Suprapubic skin (tissue), 4 donors: ENCODE results near the gene DEXI.

ENCODE experiments used
- EP300 ChIP-seq: sonication (generic); formaldehyde crosslinking; IDR thresholded peaks from one replicate; pipeline ENCODE4 v1.6.1; 2017; ENCODE audit warnings: antibody characterized with exemption
- POLR2A ChIP-seq, 2 donors: fragments of 450-650 bp; IDR thresholded peaks; one replicate each; pipeline ENCODE4 v1.6.1; 2017; ENCODE audit warnings: antibody characterized with exemption in 2 of 2, mild to moderate bottlenecking in 2 of 2, moderate library complexity in 2 of 2
- POLR2AphosphoS5 ChIP-seq, 3 donors: sonication (generic); formaldehyde crosslinking; IDR thresholded peaks; one replicate each; pipeline ENCODE4 v1.6.1; 2017; ENCODE audit warnings: antibody characterized with exemption in 3 of 3
- TF ChIP-seq, protein P1 (sequence below), 2 donors: fragments of 200-600 bp in 1 of 2; fragments of 450-650 bp in 1 of 2; sonication (generic) in 1 of 2; IDR thresholded peaks; one replicate each; pipeline ENCODE4 v1.5.1; 2016 to 2019; ENCODE audit warnings: antibody characterized with exemption in 2 of 2, mild to moderate bottlenecking in 1 of 2, moderate library complexity in 1 of 2

DNA sequence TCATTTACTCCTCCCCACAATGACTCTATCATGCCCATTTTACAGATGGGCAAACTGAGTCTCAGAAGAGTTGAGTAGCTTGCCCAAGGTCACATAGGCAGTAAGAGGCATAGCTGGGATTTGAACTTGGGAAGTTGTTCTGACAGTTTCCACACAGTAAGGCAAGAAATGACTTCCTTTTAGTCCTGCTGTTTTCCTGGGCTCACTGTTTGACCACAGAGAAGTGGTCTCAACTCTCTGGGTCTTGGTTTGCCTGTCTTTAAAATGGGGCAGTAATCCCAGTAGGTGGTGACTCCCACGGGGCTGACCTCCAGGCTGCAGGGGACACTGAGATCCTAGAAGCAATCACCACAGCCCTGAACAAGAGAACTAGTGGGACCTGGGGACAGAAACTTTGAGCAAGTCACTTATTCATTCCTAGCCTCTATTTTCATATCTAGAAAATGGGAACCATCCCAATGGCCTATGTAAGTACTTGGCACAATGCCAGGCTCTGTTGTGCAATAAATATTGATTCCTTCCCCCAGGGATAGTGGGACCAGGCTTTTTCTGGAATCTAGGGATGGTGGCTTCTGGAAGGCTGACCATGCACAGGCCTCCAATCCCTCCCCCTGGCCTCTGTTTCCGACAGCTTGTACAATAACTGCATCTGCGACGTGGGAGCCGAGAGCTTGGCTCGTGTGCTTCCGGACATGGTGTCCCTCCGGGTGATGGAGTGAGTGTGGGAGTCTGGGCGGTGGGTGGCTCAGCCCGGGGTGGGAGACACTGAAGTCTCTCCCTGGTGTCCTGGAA lies 20.5 kb downstream of the DEXI start:
- TF ChIP-seq POLR2AphosphoS5 (IDR thresholded peaks at IDR 0.05) = no peak
- TF ChIP-seq, protein P1, sequence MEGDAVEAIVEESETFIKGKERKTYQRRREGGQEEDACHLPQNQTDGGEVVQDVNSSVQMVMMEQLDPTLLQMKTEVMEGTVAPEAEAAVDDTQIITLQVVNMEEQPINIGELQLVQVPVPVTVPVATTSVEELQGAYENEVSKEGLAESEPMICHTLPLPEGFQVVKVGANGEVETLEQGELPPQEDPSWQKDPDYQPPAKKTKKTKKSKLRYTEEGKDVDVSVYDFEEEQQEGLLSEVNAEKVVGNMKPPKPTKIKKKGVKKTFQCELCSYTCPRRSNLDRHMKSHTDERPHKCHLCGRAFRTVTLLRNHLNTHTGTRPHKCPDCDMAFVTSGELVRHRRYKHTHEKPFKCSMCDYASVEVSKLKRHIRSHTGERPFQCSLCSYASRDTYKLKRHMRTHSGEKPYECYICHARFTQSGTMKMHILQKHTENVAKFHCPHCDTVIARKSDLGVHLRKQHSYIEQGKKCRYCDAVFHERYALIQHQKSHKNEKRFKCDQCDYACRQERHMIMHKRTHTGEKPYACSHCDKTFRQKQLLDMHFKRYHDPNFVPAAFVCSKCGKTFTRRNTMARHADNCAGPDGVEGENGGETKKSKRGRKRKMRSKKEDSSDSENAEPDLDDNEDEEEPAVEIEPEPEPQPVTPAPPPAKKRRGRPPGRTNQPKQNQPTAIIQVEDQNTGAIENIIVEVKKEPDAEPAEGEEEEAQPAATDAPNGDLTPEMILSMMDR (IDR thresholded peaks at IDR 0.05) = no peak
- TF ChIP-seq POLR2A (IDR thresholded peaks at IDR 0.05) = no peak
- no peak for TF ChIP-seq EP300
